ENCODE results near the gene RBM33. TPM values are rescaled to one million over a fixed set of nuclear protein-coding genes. Genes with fewer than 3 reads are reported as not detected.

Gene RBM33
- total RNA-seq, 1 donor from 2014 or later = 73.2 TPM

- TF ChIP-seq CTCF (conservative IDR thresholded peaks at IDR 0.05) = no peak
- Mint-ChIP-seq H3K4me3 (no peak overlapping the region), H3K27me3 (ENCODE audit: low read depth) (no peaks in the 10 kb centered on the region), H3K4me1 (no peaks in the 10 kb centered on the region), H3K27ac (ENCODE audit: unreplicated experiment) (peak overlapping the region; percentile 14), H3K36me3 (ENCODE audit: low read depth) (peaks cover 33% of the 10 kb centered on the region), H3K9me3 (peaks cover 4% of the 10 kb centered on the region)
- no peak for DNase-seq (ENCODE audit: low read depth, low spot score)
Observed at GRCh38 chr7:155692317-155692716, 47.9 kb downstream of the RBM33 start.

- Mint-ChIP-seq H3K4me1 (peaks cover 2% of the 10 kb centered on the region), H3K27me3 (ENCODE audit: low read depth) (no peaks in the 10 kb centered on the region), H3K36me3 (ENCODE audit: low read depth) (peaks cover 21% of the 10 kb centered on the region), H3K4me3 (no peak overlapping the region), H3K9me3 (peaks cover 4% of the 10 kb centered on the region), H3K27ac (ENCODE audit: unreplicated experiment) (no peak overlapping the region)
- no peak for TF ChIP-seq CTCF (conservative IDR thresholded peaks at IDR 0.05)
- DNase-seq (ENCODE audit: low read depth, low spot score) = no peak
Observed at GRCh38 chr7:155693826-155694225, 49.4 kb downstream of the RBM33 start.

- H3K9me3 Mint-ChIP-seq = peaks cover 4% of the 10 kb centered on the region
- no peak overlapping the region for H3K27ac Mint-ChIP-seq (ENCODE audit: unreplicated experiment)
- peaks cover 8% of the 10 kb centered on the region for H3K4me1 Mint-ChIP-seq
- TF ChIP-seq CTCF (conservative IDR thresholded peaks at IDR 0.05) = no peak
- no peaks in the 10 kb centered on the region for H3K27me3 Mint-ChIP-seq (ENCODE audit: low read depth)
- DNase-seq (ENCODE audit: low read depth, low spot score) = no peak
- H3K4me3 Mint-ChIP-seq = no peak overlapping the region
- peaks cover 14% of the 10 kb centered on the region for H3K36me3 Mint-ChIP-seq (ENCODE audit: low read depth)
Observed at GRCh38 chr7:155694851-155695250, 50.4 kb downstream of the RBM33 start.

- no peak for TF ChIP-seq CTCF (conservative IDR thresholded peaks at IDR 0.05)
- DNase-seq (ENCODE audit: low read depth, low spot score) = no peak
- Mint-ChIP-seq H3K27ac (ENCODE audit: unreplicated experiment) (no peak overlapping the region), H3K4me1 (peaks cover 8% of the 10 kb centered on the region), H3K4me3 (no peak overlapping the region), H3K36me3 (ENCODE audit: low read depth) (peaks cover 3% of the 10 kb centered on the region), H3K9me3 (no peaks in the 10 kb centered on the region), H3K27me3 (ENCODE audit: low read depth) (no peaks in the 10 kb centered on the region)
Observed at GRCh38 chr7:155696747-155697146, 52.3 kb downstream of the RBM33 start.

GRCh38 chr7:155698633-155699032 is 54.2 kb downstream of the RBM33 start:
- DNase-seq (ENCODE audit: low read depth, low spot score) = no peak
- peaks cover 14% of the 10 kb centered on the region for H3K36me3 Mint-ChIP-seq (ENCODE audit: low read depth)
- no peak overlapping the region for H3K27ac Mint-ChIP-seq (ENCODE audit: unreplicated experiment)
- no peaks in the 10 kb centered on the region for H3K27me3 Mint-ChIP-seq (ENCODE audit: low read depth)
- H3K4me1 Mint-ChIP-seq = peaks cover 8% of the 10 kb centered on the region
- no peak overlapping the region for H3K4me3 Mint-ChIP-seq
- no peak for TF ChIP-seq CTCF (conservative IDR thresholded peaks at IDR 0.05)
- no peaks in the 10 kb centered on the region for H3K9me3 Mint-ChIP-seq

- no peak for TF ChIP-seq CTCF (conservative IDR thresholded peaks at IDR 0.05)
- Mint-ChIP-seq H3K27me3 (ENCODE audit: low read depth) (no peaks in the 10 kb centered on the region), H3K4me1 (peaks cover 8% of the 10 kb centered on the region), H3K4me3 (no peak overlapping the region), H3K36me3 (ENCODE audit: low read depth) (peaks cover 14% of the 10 kb centered on the region), H3K9me3 (no peaks in the 10 kb centered on the region), H3K27ac (ENCODE audit: unreplicated experiment) (no peak overlapping the region)
- DNase-seq (ENCODE audit: low read depth, low spot score) = no peak
Observed at GRCh38 chr7:155699180-155699579, 54.7 kb downstream of the RBM33 start.

Measured in neural crest cell (in vitro differentiated cells).